HG03066 (cell line): ENCODE measurements around the gene VANGL2.

Experiments
- ATAC-seq: cut with Tn5 transposase; IDR thresholded peaks from one replicate; pipeline ENCODE4 v1.9.1; 2021; ENCODE audit warnings: low read depth; ENCODE audit not compliant: unreplicated experiment

Gene VANGL2

GRCh38 chr1:160453443-160453842, 53.1 kb downstream of the VANGL2 start:
- no peak for ATAC-seq

GRCh38 chr1:160454371-160455152, 54.2 kb downstream of the VANGL2 start:
- ATAC-seq = no peak

GRCh38 chr1:160455153-160455517, 54.8 kb downstream of the VANGL2 start:
- no peak for ATAC-seq

GRCh38 chr1:160459056-160459455, 58.7 kb downstream of the VANGL2 start:
- ATAC-seq = no peak

- ATAC-seq = no peak
Observed at GRCh38 chr1:160459687-160460086, 59.3 kb downstream of the VANGL2 start.

- no peak for ATAC-seq
Observed at GRCh38 chr1:160460214-160460642, 59.9 kb downstream of the VANGL2 start.

GRCh38 chr1:160460683-160461287, 60.4 kb downstream of the VANGL2 start:
- no peak for ATAC-seq

GRCh38 chr1:160465123-160465522, 64.8 kb downstream of the VANGL2 start:
- no peak for ATAC-seq

GRCh38 chr1:160466961-160467360, 66.6 kb downstream of the VANGL2 start:
- ATAC-seq = no peak

GRCh38 chr1:160467576-160467975, 67.2 kb downstream of the VANGL2 start:
- ATAC-seq = no peak

- ATAC-seq = no peak
Observed at GRCh38 chr1:160471253-160471652, 70.9 kb downstream of the VANGL2 start.

- no peak for ATAC-seq
Observed at GRCh38 chr1:160472112-160472511, 71.7 kb downstream of the VANGL2 start.

- ATAC-seq = no peak
Observed at GRCh38 chr1:160474392-160475242, 74.3 kb downstream of the VANGL2 start.
